Trophoblast cell (in vitro differentiated cells and primary cell): ENCODE results near the gene DSCAM.

Experiments
- DNase-seq, 2 donors: peaks; one replicate each; pipeline ENCODE4 v3.0.0-alpha.2; 2016
- H2AFZ ChIP-seq: 2 replicates; pipeline ENCODE4 v1.6.1; 2013; ENCODE audit warnings: low read length, moderate library complexity, mild to moderate bottlenecking; ENCODE audit not compliant: insufficient read depth, poor library complexity
- H2AK5ac ChIP-seq: 2 replicates; pipeline ENCODE4 v1.6.1; 2013; ENCODE audit warnings: mild to moderate bottlenecking, low read length
- H2BK120ac ChIP-seq: 2 replicates; pipeline ENCODE4 v1.6.1; 2013; ENCODE audit warnings: low read length, mild to moderate bottlenecking, moderate library complexity; ENCODE audit not compliant: insufficient read depth, poor library complexity
- H2BK12ac ChIP-seq: 2 replicates; pipeline ENCODE4 v1.6.1; 2013; ENCODE audit warnings: mild to moderate bottlenecking, low read length, moderate library complexity
- H2BK5ac ChIP-seq: 2 replicates; pipeline ENCODE4 v1.6.1; 2013; ENCODE audit warnings: low read length, low read depth, moderate library complexity, mild to moderate bottlenecking; ENCODE audit not compliant: poor library complexity
- H3K14ac ChIP-seq: 2 replicates; pipeline ENCODE4 v1.6.1; 2013; ENCODE audit warnings: mild to moderate bottlenecking, low read length
- H3K18ac ChIP-seq: 2 replicates; pipeline ENCODE4 v1.6.1; 2013; ENCODE audit warnings: mild to moderate bottlenecking, low read length
- H3K23ac ChIP-seq: 2 replicates; pipeline ENCODE4 v1.6.1; 2013; ENCODE audit warnings: low read length
- H3K27ac ChIP-seq: 2 replicates; pipeline ENCODE4 v1.5.1; 2013; ENCODE audit warnings: low read depth, mild to moderate bottlenecking, inconsistent platforms, low read length, moderate library complexity
- H3K27me3 ChIP-seq: 2 replicates; pipeline ENCODE4 v1.6.1; 2013; ENCODE audit warnings: inconsistent platforms, mild to moderate bottlenecking, low read length, moderate library complexity; ENCODE audit not compliant: insufficient read depth
- H3K36me3 ChIP-seq, 2 experiments: 1 replicate in 1 of 2; 2 replicates in 1 of 2; pipeline ENCODE4 v1.6.1; 2013; ENCODE audit warnings: low read length in 2 of 2, mild to moderate bottlenecking in 2 of 2, moderate library complexity in 1 of 2; ENCODE audit not compliant: insufficient read depth in 2 of 2, control insufficient read depth in 1 of 2
- H3K4ac ChIP-seq: 2 replicates; pipeline ENCODE4 v1.6.1; 2013; ENCODE audit warnings: low read depth, mild to moderate bottlenecking, low read length, moderate library complexity
- H3K4me1 ChIP-seq, 2 experiments: 1 replicate in 1 of 2; 2 replicates in 1 of 2; pipeline ENCODE4 v1.6.1; 2013; ENCODE audit warnings: low read length in 2 of 2, mild to moderate bottlenecking in 2 of 2, moderate library complexity in 1 of 2; ENCODE audit not compliant: insufficient read depth in 2 of 2, control insufficient read depth in 1 of 2
- H3K4me2 ChIP-seq: 2 replicates; pipeline ENCODE4 v1.6.1; 2013; ENCODE audit warnings: inconsistent platforms, mild to moderate bottlenecking, low read length, moderate library complexity
- H3K4me3 ChIP-seq: 2 replicates; pipeline ENCODE4 v1.5.1; 2013; ENCODE audit warnings: mild to moderate bottlenecking, low read depth, low read length, inconsistent platforms
- H3K79me1 ChIP-seq: one replicate; pipeline ENCODE4 v1.6.1; 2013; ENCODE audit warnings: low read length
- H3K79me2 ChIP-seq: 2 replicates; pipeline ENCODE4 v1.6.1; 2013; ENCODE audit warnings: low read length, mild to moderate bottlenecking; ENCODE audit not compliant: control insufficient read depth, insufficient read depth, poor library complexity
- H3K9ac ChIP-seq: 2 replicates; pipeline ENCODE4 v1.6.1; 2013; ENCODE audit warnings: mild to moderate bottlenecking, low read length
- H3K9me3 ChIP-seq: 2 replicates; pipeline ENCODE4 v1.6.1; 2013; ENCODE audit warnings: low read depth, mild to moderate bottlenecking, control low read depth, inconsistent platforms, low read length; ENCODE audit not compliant: insufficient read depth
- H4K12ac ChIP-seq: 2 replicates; pipeline ENCODE4 v1.6.1; 2013; ENCODE audit warnings: low read depth, mild to moderate bottlenecking, low read length, moderate library complexity
- H4K8ac ChIP-seq: 2 replicates; pipeline ENCODE4 v1.6.1; 2013; ENCODE audit warnings: low read depth, mild to moderate bottlenecking, low read length, moderate library complexity
- H4K91ac ChIP-seq: one replicate; pipeline ENCODE4 v1.6.1; 2013; ENCODE audit warnings: low read depth, mild to moderate bottlenecking, low read length, moderate library complexity
- WGBS: extraction: QIAGEN DNeasy Blood & Tissue Kit; methylation state at CpG from one replicate; pipeline ENCODE4 v1.1.7; 2013; ENCODE audit warnings: missing lambda C conversion rate; ENCODE audit not compliant: insufficient read length, insufficient coverage; ENCODE audit errors: extremely low coverage; 5-methylcytosine and 5-hydroxymethylcytosine counted together

DSCAM gene

GRCh38 chr21:40291560-40291959 is 555.4 kb downstream of the DSCAM start:
- Histone ChIP-seq H3K36me3 (no peaks in the 10 kb centered on the region), H3K79me1 (no peaks in the 10 kb centered on the region), H4K12ac (no peak overlapping the region), H3K23ac (no peak overlapping the region), H3K9ac (no peak overlapping the region), H2AFZ (no peak overlapping the region), H4K8ac (no peak overlapping the region), H3K27ac (no peak overlapping the region), H2AK5ac (no peak overlapping the region), H4K91ac (no peak overlapping the region), H3K27me3 (no peaks in the 10 kb centered on the region), H3K18ac (no peak overlapping the region), H3K79me2 (no peaks in the 10 kb centered on the region), H2BK12ac (no peak overlapping the region), H2BK5ac (no peak overlapping the region), H3K9me3 (peaks cover 6% of the 10 kb centered on the region), H3K4ac (no peak overlapping the region), H3K4me2 (no peak overlapping the region), H3K4me1 (no peaks in the 10 kb centered on the region), H3K4me3 (no peak overlapping the region), H2BK120ac (no peak overlapping the region), H3K14ac (no peak overlapping the region)
- DNase-seq = no peak
- WGBS = no CpG with 5 or more reads among the region's 7 CpGs

DNA sequence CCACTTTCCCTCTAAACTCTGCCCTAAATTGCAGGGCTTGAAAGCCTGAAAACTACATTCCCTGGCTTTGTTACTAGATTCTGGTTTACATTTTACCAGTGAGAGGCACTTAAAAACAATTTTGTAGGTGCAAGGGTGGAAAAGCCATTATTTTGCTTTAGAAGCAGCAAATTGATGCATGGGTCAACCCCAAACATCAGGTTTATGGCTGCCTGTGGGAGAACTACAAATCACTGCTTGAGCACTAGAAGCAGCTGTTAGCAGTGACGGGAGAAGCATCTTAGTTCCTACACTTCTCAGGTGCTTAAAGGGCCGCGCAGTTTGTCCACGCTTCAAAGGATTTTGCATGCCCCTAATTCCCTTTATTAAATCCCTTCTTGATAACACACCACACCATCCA is 562.5 kb downstream of the DSCAM start:
- WGBS = no CpG with 5 or more reads among the region's 4 CpGs
- H3K18ac ChIP-seq = no peak overlapping the region
- H3K79me2 ChIP-seq = no peaks in the 10 kb centered on the region

GRCh38 chr21:40282912-40283886 is 563.8 kb downstream of the DSCAM start:
- Histone ChIP-seq H4K12ac (no peak overlapping the region), H2BK5ac (no peak overlapping the region), H2BK12ac (no peak overlapping the region), H3K27me3 (no peaks in the 10 kb centered on the region), H3K36me3 (no peaks in the 10 kb centered on the region), H3K18ac (no peak overlapping the region), H4K8ac (no peak overlapping the region), H2AK5ac (no peak overlapping the region), H2BK120ac (no peak overlapping the region), H3K79me2 (no peaks in the 10 kb centered on the region), H3K9ac (no peak overlapping the region), H4K91ac (no peak overlapping the region), H3K4me3 (no peak overlapping the region), H3K27ac (no peak overlapping the region), H3K14ac (no peak overlapping the region), H3K79me1 (no peaks in the 10 kb centered on the region), H2AFZ (no peak overlapping the region), H3K23ac (no peak overlapping the region), H3K9me3 (peaks cover 7% of the 10 kb centered on the region), H3K4me1 (no peaks in the 10 kb centered on the region), H3K4me2 (no peak overlapping the region), H3K4ac (no peak overlapping the region)
- DNase-seq = no peak
- WGBS = no CpG with 5 or more reads among the region's 3 CpGs

More for the DNA sequence above, 562.5 kb downstream of the DSCAM start:
- no peaks in the 10 kb centered on the region for H3K79me1 ChIP-seq
- H3K4me3 ChIP-seq = no peak overlapping the region
- no peak for DNase-seq
- H3K4me1 ChIP-seq = no peaks in the 10 kb centered on the region
- H3K27ac ChIP-seq = no peak overlapping the region
- H3K4ac ChIP-seq = no peak overlapping the region
- H3K36me3 ChIP-seq = no peaks in the 10 kb centered on the region
- H3K9ac ChIP-seq = no peak overlapping the region
- no peaks in the 10 kb centered on the region for H3K27me3 ChIP-seq
- no peak overlapping the region for H2BK5ac ChIP-seq
- H3K9me3 ChIP-seq = peaks cover 7% of the 10 kb centered on the region
- H2AK5ac ChIP-seq = no peak overlapping the region
- no peak overlapping the region for H3K14ac ChIP-seq
- no peak overlapping the region for H2BK12ac ChIP-seq
- H4K12ac ChIP-seq = no peak overlapping the region
- H2BK120ac ChIP-seq = no peak overlapping the region
- H4K91ac ChIP-seq = no peak overlapping the region
- H3K4me2 ChIP-seq = no peak overlapping the region
- no peak overlapping the region for H3K23ac ChIP-seq
- no peak overlapping the region for H2AFZ ChIP-seq
- no peak overlapping the region for H4K8ac ChIP-seq

- H3K4me3 ChIP-seq = no peak overlapping the region
- H3K79me1 ChIP-seq = no peaks in the 10 kb centered on the region
- no peak overlapping the region for H4K8ac ChIP-seq
- no peak overlapping the region for H2BK12ac ChIP-seq
- no peak overlapping the region for H2BK120ac ChIP-seq
- no peaks in the 10 kb centered on the region for H3K4me1 ChIP-seq
- H4K12ac ChIP-seq = no peak overlapping the region
- H3K36me3 ChIP-seq = no peaks in the 10 kb centered on the region
- H3K18ac ChIP-seq = no peak overlapping the region
- no peak overlapping the region for H3K4ac ChIP-seq
- DNase-seq = no peak
- H3K79me2 ChIP-seq = no peaks in the 10 kb centered on the region
- H2AK5ac ChIP-seq = no peak overlapping the region
- no peak overlapping the region for H3K9ac ChIP-seq
- H2BK5ac ChIP-seq = no peak overlapping the region
- no CpG with 5 or more reads among the region's 1 CpG for WGBS
- no peak overlapping the region for H3K23ac ChIP-seq
- H3K27ac ChIP-seq = no peak overlapping the region
- no peaks in the 10 kb centered on the region for H3K27me3 ChIP-seq
- H3K14ac ChIP-seq = no peak overlapping the region
- no peak overlapping the region for H2AFZ ChIP-seq
- H3K9me3 ChIP-seq = no peaks in the 10 kb centered on the region
- H4K91ac ChIP-seq = no peak overlapping the region
- H3K4me2 ChIP-seq = no peak overlapping the region
These were observed 568.6 kb downstream of the DSCAM start for GRCh38 chr21:40278345-40278744.
